Prostate gland (tissue), 2 donors: ENCODE measurements around the gene CD86. TPM values are rescaled to one million over a fixed set of nuclear protein-coding genes. Genes with fewer than 3 reads are reported as not detected.

ENCODE experiments used
- DNase-seq: peaks from one replicate; pipeline ENCODE4 v3.0.0-alpha.2; 2019; ENCODE audit warnings: low spot score
- H3K27ac ChIP-seq, 2 donors: fragments of 200-600 bp; sonication (generic); 2 replicates each; pipeline ENCODE4 v1.5.1; 2017 to 2019
- H3K27me3 ChIP-seq: fragments of 200-600 bp; sonication (generic); replicated peaks from 2 replicates; pipeline ENCODE4 v1.5.1; 2019; ENCODE audit not compliant: insufficient read depth
- H3K36me3 ChIP-seq, 2 donors: fragments of 200-600 bp; sonication (generic); 1 replicate in 1 of 2; 2 replicates in 1 of 2; pipeline versions ENCODE4 v1.5.1 to v1.8.1; 2017 to 2019
- H3K4me1 ChIP-seq: fragments of 200-600 bp; sonication (generic); replicated peaks from 2 replicates; pipeline ENCODE4 v1.5.1; 2019
- H3K4me3 ChIP-seq, 2 donors: fragments of 200-600 bp; sonication (generic); 2 replicates each; pipeline ENCODE4 v1.5.1; 2017 to 2019
- H3K9me3 ChIP-seq: fragments of 200-600 bp; sonication (generic); 2 replicates; pipeline ENCODE4 v1.5.1; 2017
- CTCF ChIP-seq, 4 experiments: fragments of 200-600 bp in 2 of 4; fragments of 450-650 bp in 2 of 4; sonication (generic) in 2 of 4; IDR thresholded peaks; 1 replicate in 3 of 4; 2 replicates in 1 of 4; pipeline ENCODE4 v1.5.1; 2016 to 2019; ENCODE audit warnings: antibody characterized with exemption in 4 of 4, mild to moderate bottlenecking in 2 of 4, moderate library complexity in 2 of 4
- POLR2A ChIP-seq: fragments of 450-650 bp; IDR thresholded peaks from one replicate; pipeline ENCODE4 v1.6.1; 2016; ENCODE audit warnings: antibody characterized with exemption, mild to moderate bottlenecking
- POLR2AphosphoS5 ChIP-seq: sonication (generic); formaldehyde crosslinking; IDR thresholded peaks from one replicate; pipeline ENCODE4 v1.6.1; 2017; ENCODE audit warnings: antibody characterized with exemption
- WGBS: methylation state at CpG from one replicate; pipeline ENCODE4 v1.1.5; 2018; 5-methylcytosine and 5-hydroxymethylcytosine counted together
- intact Hi-C: fragments of 100-400 bp; cut with DNase I; formaldehyde crosslinking; loops from one replicate; pipeline ENCODE4 v1.14.2; 2022
- total RNA-seq, 2 donors: library from RNA; depleted of rRNA; stranded (reverse); fragments of >200 nt; gene quantifications; one replicate each; pipeline ENCODE4 v1.1.0, GENCODE V29; 2016

Gene CD86
- total RNA-seq, 2 donors from 2014 or later = 0.68 to 1.2 TPM

DNA sequence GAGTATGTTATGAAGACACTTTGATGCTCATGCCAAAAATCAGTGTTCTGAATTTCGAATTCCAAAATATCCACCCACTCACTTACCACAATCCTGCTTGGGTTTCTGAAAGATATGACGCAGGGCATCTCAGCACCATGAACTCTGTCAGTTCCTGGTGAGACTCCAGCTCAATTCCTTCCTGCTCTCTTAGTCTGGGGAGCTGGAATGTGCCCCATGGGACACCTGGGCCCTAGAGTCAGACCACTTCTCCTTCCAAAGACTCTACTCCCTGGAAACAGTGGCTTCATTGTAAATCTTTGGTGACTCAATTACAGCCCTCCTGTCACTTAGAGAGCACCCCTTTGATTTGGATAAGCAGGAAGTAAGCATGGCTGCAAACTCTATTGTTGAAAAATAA is 50.5 kb downstream of the CD86 start:
- 40% methylated on average over 2 of the region's 2 CpGs for WGBS
- Histone ChIP-seq H3K4me1 (no peaks in the 10 kb centered on the region), H3K36me3 (no peaks in the 10 kb centered on the region), H3K27me3 (no peaks in the 10 kb centered on the region), H3K27ac (no peak overlapping the region), H3K9me3 (no peaks in the 10 kb centered on the region), H3K4me3 (no peak overlapping the region)
- intact Hi-C loops = no loop called here
- TF ChIP-seq POLR2AphosphoS5 (no peak), CTCF (IDR thresholded peaks at IDR 0.05) (no peak), POLR2A (no peak)
- DNase-seq = no peak

DNA sequence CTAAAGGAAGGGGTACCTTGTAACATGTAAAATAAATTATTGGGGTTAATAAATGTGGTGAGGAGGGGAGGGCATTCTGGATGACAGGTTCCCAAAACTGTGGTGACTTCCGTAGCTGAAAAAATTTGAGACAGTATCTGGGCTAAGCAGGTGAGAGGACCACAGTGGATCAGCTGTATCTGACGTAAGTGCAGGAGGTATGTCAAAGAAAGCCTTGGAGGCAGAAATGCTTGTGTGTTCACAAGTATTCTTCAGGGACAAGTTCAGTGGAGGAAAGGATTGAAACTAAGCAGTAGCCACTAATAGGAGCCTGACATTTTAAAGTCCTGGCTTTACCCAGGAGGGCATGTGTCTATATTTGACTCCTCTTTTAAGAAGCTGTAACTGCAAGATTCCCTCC is 52.0 kb downstream of the CD86 start:
- Histone ChIP-seq H3K36me3 (no peaks in the 10 kb centered on the region), H3K4me3 (no peak overlapping the region), H3K4me1 (no peaks in the 10 kb centered on the region), H3K27me3 (no peaks in the 10 kb centered on the region), H3K27ac (no peak overlapping the region), H3K9me3 (no peaks in the 10 kb centered on the region)
- DNase-seq = no peak
- intact Hi-C loops = no loop called here
- TF ChIP-seq POLR2A = no peak
- no peak for TF ChIP-seq POLR2AphosphoS5
- TF ChIP-seq CTCF (IDR thresholded peaks at IDR 0.05) = no peak
- WGBS = 92% methylated on average over 2 of the region's 2 CpGs

DNA sequence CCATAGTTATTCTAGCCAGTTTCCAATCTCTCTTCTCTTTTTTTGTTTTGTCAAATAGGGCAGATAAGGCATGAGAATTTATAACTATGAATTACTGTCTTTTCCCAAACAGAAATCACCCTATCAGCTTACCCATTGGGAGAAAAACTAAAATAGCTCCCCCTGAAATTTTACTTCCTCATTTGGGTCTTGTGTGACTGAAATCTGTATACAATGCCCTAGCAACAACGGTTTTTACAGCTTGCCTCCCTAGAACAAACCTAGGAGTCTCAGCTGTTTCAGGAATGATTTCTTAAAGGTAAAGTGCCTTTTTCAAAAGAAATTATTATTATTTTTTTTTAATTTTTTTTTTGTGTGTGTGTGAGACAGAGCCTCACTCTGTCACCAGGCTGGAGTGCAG is 56.8 kb downstream of the CD86 start:
- H3K27ac ChIP-seq = no peak overlapping the region
- DNase-seq = no peak
- H3K4me3 ChIP-seq = no peak overlapping the region
- intact Hi-C loops = no loop called here
- H3K36me3 ChIP-seq = no peaks in the 10 kb centered on the region
- H3K4me1 ChIP-seq = no peaks in the 10 kb centered on the region
- no peaks in the 10 kb centered on the region for H3K27me3 ChIP-seq
- H3K9me3 ChIP-seq = no peaks in the 10 kb centered on the region
- 19% methylated on average over 1 of the region's 1 CpG for WGBS
- TF ChIP-seq POLR2AphosphoS5 (no peak), CTCF (IDR thresholded peaks at IDR 0.05) (no peak)

- intact Hi-C loops = no loop called here
- 75% methylated on average over 1 of the region's 1 CpG for WGBS
Observed at GRCh38 chr3:122112754-122113153, 57.6 kb downstream of the CD86 start.

GRCh38 chr3:122123850-122124249 is 68.7 kb downstream of the CD86 start:
- no peak for TF ChIP-seq CTCF (IDR thresholded peaks at IDR 0.05)
- no peak for TF ChIP-seq POLR2AphosphoS5
- no peak for TF ChIP-seq POLR2A
- H3K36me3 ChIP-seq = no peaks in the 10 kb centered on the region
- no peaks in the 10 kb centered on the region for H3K4me1 ChIP-seq
- H3K4me3 ChIP-seq = no peak overlapping the region
- intact Hi-C loops = no loop called here
- no peak for DNase-seq
- H3K27me3 ChIP-seq = no peaks in the 10 kb centered on the region
- H3K9me3 ChIP-seq = no peaks in the 10 kb centered on the region
- H3K27ac ChIP-seq = no peak overlapping the region
- WGBS = 71% methylated on average over 1 of the region's 1 CpG

More at GRCh38 chr3:122112754-122113153, 57.6 kb downstream of the CD86 start:
- no peaks in the 10 kb centered on the region for H3K27me3 ChIP-seq
- H3K36me3 ChIP-seq = no peaks in the 10 kb centered on the region
- TF ChIP-seq POLR2A (no peak), POLR2AphosphoS5 (no peak)
- H3K4me1 ChIP-seq = no peaks in the 10 kb centered on the region
- H3K9me3 ChIP-seq = no peaks in the 10 kb centered on the region
- H3K4me3 ChIP-seq = no peak overlapping the region
- no peak for DNase-seq
- no peak overlapping the region for H3K27ac ChIP-seq
